Right kidney (tissue), 1 donor: Measurements from ENCODE around the gene UBE2E1.

Experiments
- DNase-seq: peaks from one replicate; pipeline ENCODE4 v3.0.0-alpha.2; 2016

Gene UBE2E1

DNA sequence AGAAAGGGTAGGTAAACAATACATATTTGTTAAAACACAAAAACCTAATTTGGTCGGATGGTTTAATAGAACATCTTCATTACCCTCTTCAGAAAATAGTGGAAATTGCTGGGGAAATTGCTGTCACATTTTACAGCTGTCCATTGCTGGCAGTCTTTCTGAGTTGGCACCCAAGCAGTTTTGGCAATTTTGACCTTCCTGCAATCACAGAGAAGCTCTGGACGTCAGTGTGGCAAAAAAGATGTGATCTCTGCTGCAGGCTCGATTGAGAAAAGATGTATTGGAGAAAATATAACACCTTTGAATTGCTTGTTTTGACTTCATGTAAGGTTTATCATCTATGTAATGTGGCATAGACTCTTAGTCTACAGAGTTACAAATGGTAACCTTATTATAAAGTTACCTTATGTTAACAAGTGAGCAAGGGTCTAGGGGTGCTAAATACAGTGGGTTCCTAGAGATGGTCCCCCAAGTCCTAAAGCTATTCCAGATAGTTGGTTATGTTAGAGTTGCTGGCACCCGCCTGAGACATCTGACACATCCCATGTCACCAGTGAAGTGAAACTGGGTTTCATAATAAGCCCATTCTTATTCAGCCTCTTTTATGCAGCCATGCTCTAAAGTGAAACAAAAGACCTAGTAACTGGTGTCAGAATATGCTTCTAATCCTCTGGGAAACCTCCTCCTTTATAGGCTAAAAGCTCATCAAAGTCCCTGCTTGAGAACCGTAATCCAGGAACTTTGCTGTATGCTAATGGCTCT is 14.0 kb downstream of the UBE2E1 start:
- no peak for DNase-seq

- no peak for DNase-seq
Measured at GRCh38 chr3:23820888-23821287, 15.1 kb downstream of the UBE2E1 start.

- DNase-seq: no peak
Measured at GRCh38 chr3:23821858-23822257, 16.1 kb downstream of the UBE2E1 start.

DNA sequence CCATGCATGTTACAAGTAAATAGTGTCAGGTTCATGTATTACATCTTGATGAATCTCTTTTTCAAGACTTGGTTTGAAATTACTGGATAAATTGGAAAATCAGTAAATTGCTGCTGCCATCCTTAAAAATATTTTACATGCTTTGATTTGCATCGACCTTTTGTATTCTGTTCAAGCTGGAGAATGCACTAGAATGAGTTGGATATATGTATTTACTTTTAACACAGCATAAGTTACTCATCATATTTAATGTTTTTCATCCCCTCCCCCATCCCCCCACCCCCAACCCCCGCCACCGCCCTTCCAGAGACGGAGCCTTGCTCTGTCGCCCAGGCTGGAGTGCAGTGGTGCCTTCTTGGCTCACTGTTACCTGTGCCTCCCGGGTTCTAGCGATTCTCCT is 16.8 kb downstream of the UBE2E1 start:
- DNase-seq: no peak

GRCh38 chr3:23823620-23824019 is 17.9 kb downstream of the UBE2E1 start:
- no peak for DNase-seq

DNA sequence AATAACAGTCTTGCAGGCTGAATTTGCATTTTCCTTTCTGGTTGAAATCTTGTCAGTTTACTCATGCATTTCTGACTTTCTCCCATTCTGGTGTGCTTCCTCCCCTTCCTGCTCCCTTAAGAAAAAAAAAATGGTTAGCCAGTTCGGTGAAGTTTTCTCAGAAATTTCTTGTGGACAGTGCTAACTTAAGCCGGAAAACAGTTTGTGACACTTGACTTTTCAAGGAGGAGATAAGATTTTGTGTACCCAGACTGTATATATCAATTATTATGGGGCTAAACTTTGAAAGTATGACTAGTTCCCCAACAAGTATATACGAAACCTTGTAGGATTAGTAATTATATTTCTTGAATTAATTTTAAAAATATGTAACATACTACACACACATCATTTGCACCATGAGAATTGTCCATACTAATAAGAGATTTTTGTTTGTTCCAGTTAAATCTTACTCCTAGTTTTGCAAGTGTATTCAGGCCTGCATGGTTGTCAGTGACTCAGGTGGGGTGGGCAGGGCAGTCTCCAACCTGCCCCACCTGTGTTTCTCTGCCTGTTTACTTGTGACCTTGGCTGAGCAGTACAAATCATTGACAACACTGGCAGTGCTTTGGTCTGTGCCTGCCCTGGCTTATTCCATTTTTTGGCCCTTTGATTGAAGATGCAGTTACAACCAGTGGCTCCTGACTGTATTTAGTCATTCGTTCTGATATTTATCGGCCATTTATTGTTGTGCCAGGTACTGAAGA is 19.1 kb downstream of the UBE2E1 start:
- DNase-seq: no peak

DNA sequence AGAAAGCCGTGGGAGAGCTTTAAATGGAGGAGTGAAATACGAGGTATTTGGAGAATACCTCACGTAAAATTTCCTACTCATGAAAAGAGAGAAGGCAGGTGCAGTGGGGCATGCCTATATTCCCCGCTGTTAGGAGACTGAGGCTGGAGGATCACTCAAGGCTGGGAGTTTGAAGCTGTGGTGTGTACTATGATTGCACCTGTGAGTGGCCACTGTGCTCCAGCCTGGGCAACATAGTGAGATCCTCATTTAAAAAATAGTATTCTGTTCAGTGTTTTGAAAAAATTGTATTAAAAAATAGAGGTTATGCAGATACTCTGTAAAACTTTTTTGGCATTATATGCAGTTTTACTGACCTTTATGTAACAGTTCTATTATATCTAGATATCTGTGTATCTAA is 20.0 kb downstream of the UBE2E1 start:
- no peak for DNase-seq

GRCh38 chr3:23826382-23827064 is 20.8 kb downstream of the UBE2E1 start:
- no peak for DNase-seq

- DNase-seq: no peak
Measured at GRCh38 chr3:23829242-23829934, 23.6 kb downstream of the UBE2E1 start.

- DNase-seq: no peak
Measured at GRCh38 chr3:23830869-23831484, 25.2 kb downstream of the UBE2E1 start.

GRCh38 chr3:23831517-23832394 is 26.0 kb downstream of the UBE2E1 start:
- no peak for DNase-seq

DNA sequence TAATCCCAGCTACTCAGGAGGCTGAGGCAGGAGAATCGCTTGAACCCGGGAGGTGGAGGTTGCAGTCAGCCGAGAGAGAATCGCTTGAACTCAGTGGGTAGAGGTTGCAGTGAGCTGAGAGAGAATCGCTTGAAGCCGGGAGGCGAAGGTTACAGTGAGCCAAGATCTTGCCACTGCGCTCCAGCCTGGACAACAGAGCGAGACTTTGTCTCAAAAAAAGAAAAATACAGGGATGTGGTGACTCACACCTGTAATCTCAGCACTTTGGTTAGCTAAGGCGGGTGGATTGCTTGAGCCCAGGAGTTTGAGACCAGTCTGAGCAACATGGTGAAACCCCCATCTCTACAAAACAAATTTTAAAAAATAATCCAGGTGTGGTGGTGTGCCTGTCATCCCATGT is 26.8 kb downstream of the UBE2E1 start:
- no peak for DNase-seq

- DNase-seq: no peak
Measured at GRCh38 chr3:23834082-23834870, 28.5 kb downstream of the UBE2E1 start.

DNA sequence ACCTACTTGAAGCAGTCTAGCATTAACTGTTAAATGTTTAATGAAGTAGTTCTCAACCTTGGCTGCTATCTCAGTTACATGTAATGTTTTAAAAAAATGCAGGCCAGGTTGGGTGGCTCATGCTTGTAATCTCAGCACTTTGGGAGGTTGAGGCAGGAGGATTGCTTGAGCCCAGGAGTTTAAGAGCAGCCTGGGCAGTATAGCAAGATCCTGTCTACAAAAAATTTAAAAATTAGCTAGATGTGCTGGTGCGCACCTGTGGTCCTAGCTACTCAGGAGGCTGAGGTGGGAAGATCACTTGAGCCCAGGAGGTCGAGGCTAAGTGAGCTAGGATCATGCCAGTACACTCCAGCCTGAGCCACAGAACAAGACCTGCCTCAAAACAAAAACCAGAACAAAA is 29.3 kb downstream of the UBE2E1 start:
- no peak for DNase-seq

DNA sequence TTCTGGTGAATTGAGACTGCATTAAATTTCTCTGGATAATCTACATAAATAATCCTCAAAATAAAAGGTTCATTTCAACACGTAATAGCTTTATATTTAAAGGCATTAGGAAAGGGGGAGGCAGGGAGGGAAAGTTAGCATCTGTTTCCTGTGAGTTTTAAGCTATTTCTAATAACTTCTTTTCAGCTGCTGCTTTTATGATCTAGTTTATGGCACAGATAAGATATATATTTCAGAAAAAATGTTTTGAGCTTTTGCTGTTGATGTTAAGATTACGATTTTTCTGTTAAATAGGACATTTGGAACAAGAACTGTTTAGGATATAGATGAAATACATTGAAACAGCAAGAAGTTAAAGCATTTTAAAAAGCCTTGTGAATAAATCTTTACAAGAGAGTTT is 30.0 kb downstream of the UBE2E1 start:
- DNase-seq: no peak

DNA sequence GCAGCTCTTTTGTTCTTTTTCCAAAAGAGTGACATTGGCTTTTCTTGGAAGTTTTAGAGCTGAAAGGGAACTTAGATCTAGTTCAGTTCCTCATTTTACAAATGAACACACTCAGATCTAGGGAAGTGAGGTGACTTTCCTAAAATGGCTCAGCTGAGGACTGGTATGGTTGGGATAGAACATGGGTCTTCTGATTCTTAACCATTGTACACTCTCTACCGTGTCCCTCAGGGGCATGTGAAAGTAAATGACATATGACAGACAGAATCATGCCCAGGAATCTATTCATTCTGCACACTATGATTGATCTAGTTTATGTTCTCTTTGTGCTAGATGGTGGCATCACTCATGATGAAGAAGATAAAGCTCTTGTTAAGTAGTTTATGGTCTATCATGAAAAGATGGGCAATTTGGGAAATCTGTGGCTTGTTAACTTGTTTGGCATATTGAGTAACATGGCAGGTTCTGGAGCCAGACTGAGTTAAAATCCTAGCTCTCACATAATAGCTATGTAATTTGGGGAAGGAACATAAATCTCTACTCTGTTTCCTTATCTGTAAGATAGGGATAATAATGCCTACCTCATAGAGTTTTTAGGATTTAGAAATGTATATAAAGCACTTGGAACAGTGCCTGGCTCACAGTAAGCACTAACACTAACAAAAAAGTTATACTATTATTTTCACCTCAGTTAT is 30.9 kb downstream of the UBE2E1 start:
- no peak for DNase-seq

DNA sequence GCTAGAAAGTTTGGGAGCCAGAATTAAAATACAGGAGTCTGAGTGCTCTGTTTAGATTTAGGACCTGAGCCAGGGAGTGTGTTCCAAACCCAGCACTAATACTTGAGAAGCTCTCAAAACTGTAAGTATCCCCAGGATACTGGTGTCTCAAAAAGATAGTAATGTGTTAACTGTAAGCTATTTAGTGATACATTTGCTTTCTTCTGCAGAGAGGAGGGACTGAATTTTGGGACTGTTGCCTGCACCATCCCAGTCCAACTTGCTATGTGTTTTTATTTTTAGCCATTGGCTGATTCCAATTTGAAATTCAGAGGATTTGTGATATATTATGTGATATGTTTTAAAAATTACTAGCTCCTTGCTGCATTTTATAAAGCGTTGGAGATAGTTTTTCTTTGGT is 31.5 kb downstream of the UBE2E1 start:
- no peak for DNase-seq

DNA sequence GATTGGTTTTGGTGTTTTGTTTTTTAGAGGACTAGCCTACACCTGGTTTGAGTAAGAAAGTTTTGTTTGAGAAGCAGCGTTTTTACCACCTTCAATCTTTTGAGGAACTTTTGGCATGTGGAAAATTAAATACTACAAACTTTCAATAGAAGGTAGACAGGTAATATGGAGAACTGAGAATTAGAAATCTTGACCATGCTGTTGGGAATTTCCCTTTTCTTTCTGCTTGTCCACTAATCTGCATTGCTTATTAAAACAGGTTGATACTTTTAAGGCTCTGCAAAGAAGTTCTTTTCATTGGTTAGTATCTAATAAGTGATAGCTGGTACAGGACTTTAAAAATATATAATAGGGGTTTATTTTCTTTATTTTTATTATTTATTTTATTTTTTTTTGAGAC is 31.9 kb downstream of the UBE2E1 start:
- DNase-seq: no peak

- no peak for DNase-seq
Measured at GRCh38 chr3:23840521-23840920, 34.8 kb downstream of the UBE2E1 start.

DNA sequence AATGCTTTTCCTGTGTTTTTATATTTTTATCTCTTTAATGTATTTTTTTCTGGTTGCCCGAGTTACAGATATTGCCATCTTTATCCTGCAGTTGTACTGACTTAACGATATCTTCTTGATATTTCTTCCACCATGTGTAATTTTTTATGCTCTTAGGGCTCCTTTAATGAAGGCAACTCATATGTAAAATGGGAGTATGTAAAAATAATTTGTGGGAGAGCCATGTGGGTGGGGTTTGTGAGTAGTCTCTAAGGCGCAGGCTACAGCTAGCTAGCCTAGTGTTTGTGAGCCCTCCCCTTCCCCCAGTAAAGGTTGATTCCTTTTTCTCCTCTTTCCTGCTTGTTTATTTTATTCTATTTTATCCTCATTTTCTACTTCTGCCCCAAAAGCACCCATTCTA is 38.1 kb downstream of the UBE2E1 start:
- DNase-seq: no peak
